ENCODE results near the gene LAMA2.

DNA sequence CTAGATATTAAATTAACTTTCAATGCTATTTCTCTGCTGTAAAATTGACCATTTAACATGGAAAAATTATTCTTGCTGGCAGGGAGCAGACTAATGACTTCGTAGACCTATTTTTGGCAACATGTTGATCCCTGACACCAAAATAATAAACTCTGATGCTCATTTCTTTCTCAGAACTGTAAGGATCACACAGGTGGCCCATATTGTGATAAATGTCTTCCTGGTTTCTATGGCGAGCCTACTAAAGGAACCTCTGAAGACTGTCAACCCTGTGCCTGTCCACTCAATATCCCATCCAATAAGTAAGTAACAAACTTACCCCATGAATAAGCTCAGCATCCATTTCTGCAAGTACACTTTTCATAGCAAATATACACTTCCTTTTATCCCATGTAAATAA is 387.5 kb downstream of the LAMA2 start:
- TF ChIP-seq, protein P1, sequence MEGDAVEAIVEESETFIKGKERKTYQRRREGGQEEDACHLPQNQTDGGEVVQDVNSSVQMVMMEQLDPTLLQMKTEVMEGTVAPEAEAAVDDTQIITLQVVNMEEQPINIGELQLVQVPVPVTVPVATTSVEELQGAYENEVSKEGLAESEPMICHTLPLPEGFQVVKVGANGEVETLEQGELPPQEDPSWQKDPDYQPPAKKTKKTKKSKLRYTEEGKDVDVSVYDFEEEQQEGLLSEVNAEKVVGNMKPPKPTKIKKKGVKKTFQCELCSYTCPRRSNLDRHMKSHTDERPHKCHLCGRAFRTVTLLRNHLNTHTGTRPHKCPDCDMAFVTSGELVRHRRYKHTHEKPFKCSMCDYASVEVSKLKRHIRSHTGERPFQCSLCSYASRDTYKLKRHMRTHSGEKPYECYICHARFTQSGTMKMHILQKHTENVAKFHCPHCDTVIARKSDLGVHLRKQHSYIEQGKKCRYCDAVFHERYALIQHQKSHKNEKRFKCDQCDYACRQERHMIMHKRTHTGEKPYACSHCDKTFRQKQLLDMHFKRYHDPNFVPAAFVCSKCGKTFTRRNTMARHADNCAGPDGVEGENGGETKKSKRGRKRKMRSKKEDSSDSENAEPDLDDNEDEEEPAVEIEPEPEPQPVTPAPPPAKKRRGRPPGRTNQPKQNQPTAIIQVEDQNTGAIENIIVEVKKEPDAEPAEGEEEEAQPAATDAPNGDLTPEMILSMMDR (IDR thresholded peaks at IDR 0.05; ENCODE audit: low read length) = no peak
- TF ChIP-seq EZH2 (IDR thresholded peaks at IDR 0.05; ENCODE audit: borderline replicate concordance, low read length) = no peak
